Keratinocyte (primary cell): ENCODE measurements around the gene ZNF839. TPM values are rescaled to one million over a fixed set of nuclear protein-coding genes. Genes with fewer than 3 reads are reported as not detected.

Experiments
- DNase-seq: peaks from one replicate; pipeline ENCODE4 v3.0.0-alpha.2; 2011; ENCODE audit warnings: low read depth, missing footprints, low spot score
- FAIRE-seq: peaks from 2 replicates; lab custom pipeline; 2011; peaks lifted over from hg19 to GRCh38; lab: Jason Lieb, UNC
- H2AFZ ChIP-seq: 2 replicates; pipeline ENCODE4 v1.6.0; 2012; ENCODE audit warnings: low read length, control low read depth, inconsistent platforms; ENCODE audit not compliant: control insufficient read depth
- H3K27ac ChIP-seq: 2 replicates; pipeline ENCODE4 v1.5.1; 2011; ENCODE audit warnings: low read length; ENCODE audit not compliant: control insufficient read depth, insufficient read depth
- H3K27me3 ChIP-seq: 3 replicates; pipeline ENCODE4 v1.6.0; 2011; ENCODE audit warnings: low read length; ENCODE audit not compliant: control insufficient read depth, insufficient read depth; ENCODE audit errors: extremely low read depth
- H3K36me3 ChIP-seq, 2 experiments: 2 replicates in 1 of 2; 3 replicates in 1 of 2; pipeline ENCODE4 v1.5.1; 2011; ENCODE audit warnings: low read length in 2 of 2, mild to moderate bottlenecking in 1 of 2; ENCODE audit not compliant: control insufficient read depth in 2 of 2, insufficient read depth in 2 of 2; ENCODE audit errors: extremely low read depth in 1 of 2
- H3K4me1 ChIP-seq: 3 replicates; pipeline ENCODE4 v1.5.1; 2011; ENCODE audit warnings: low read length; ENCODE audit not compliant: control insufficient read depth, insufficient read depth; ENCODE audit errors: extremely low read depth
- H3K4me2 ChIP-seq: 3 replicates; pipeline ENCODE4 v1.6.0; 2011; ENCODE audit warnings: low read depth, low read length; ENCODE audit not compliant: control insufficient read depth, insufficient read depth; ENCODE audit errors: extremely low read depth
- H3K4me3 ChIP-seq, 3 experiments: fragments of 200-600 bp in 1 of 3; sonication (generic) in 1 of 3; 2 replicates in 2 of 3; 3 replicates in 1 of 3; pipeline ENCODE4 v1.5.1; 2011 to 2016; ENCODE audit warnings: low read length in 3 of 3, mild to moderate bottlenecking in 3 of 3, control low read depth in 2 of 3, inconsistent platforms in 1 of 3, low read depth in 1 of 3, mixed read lengths in 1 of 3, mixed run types in 1 of 3, moderate library complexity in 1 of 3; ENCODE audit not compliant: control insufficient read depth in 2 of 3, insufficient read depth in 2 of 3; ENCODE audit errors: extremely low read depth in 1 of 3
- H3K79me2 ChIP-seq: 2 replicates; pipeline ENCODE4 v1.6.0; 2012; ENCODE audit warnings: low read length; ENCODE audit not compliant: control insufficient read depth, insufficient read depth
- H3K9ac ChIP-seq: 3 replicates; pipeline ENCODE4 v1.6.0; 2011; ENCODE audit warnings: low read length; ENCODE audit not compliant: control insufficient read depth, insufficient read depth; ENCODE audit errors: extremely low read depth
- H3K9me1 ChIP-seq: 3 replicates; pipeline ENCODE4 v1.6.0; 2011; ENCODE audit warnings: low read length; ENCODE audit not compliant: control insufficient read depth, insufficient read depth; ENCODE audit errors: extremely low read depth
- H3K9me3 ChIP-seq: 2 replicates; pipeline ENCODE4 v1.5.1; 2012; ENCODE audit warnings: low read depth, low read length; ENCODE audit not compliant: control insufficient read depth
- H4K20me1 ChIP-seq: 3 replicates; pipeline ENCODE4 v1.6.0; 2011; ENCODE audit warnings: low read length; ENCODE audit not compliant: control insufficient read depth, insufficient read depth; ENCODE audit errors: extremely low read depth
- EZH2 ChIP-seq: IDR thresholded peaks from one replicate; pipeline ENCODE4 v1.6.1; 2012; ENCODE audit warnings: inconsistent platforms, mild to moderate bottlenecking, low read length, moderate library complexity
- dilution Hi-C: fragments of 300-500 bp; cut with MboI; formaldehyde crosslinking; loops from one replicate; pipeline ENCODE4 v1.7.0; 2020; ENCODE audit warnings: low sequenced_read_pairs; ENCODE audit not compliant: extremely low pct_ligation_motif_present
- polyA plus RNA-seq, 5 experiments: library from polyadenylated mRNA; depleted of rRNA in 3 of 5; stranded (reverse) in 3 of 5; stranded (forward) in 1 of 5; unstranded in 1 of 5; fragments of >200 nt; gene quantifications; 1 replicate in 1 of 5; 2 replicates in 3 of 5; 3 replicates in 1 of 5; pipeline versions ENCODE4 v1.2.1 to v1.2.3, GENCODE V29; 2011 to 2012; ENCODE audit warnings: missing spikeins in 2 of 5, low read depth in 1 of 5, low replicate concordance in 1 of 5
- TF ChIP-seq, protein P1 (sequence below), 3 experiments: IDR thresholded peaks in 1 of 3; conservative IDR thresholded peaks in 1 of 3; optimal IDR thresholded peaks in 1 of 3; 2 replicates in 2 of 3; 3 replicates in 1 of 3; pipeline versions ENCODE3 to v1.5.1; 2011; ENCODE audit warnings: low read length in 3 of 3, mild to moderate bottlenecking in 3 of 3, moderate library complexity in 2 of 3, control low read depth in 1 of 3, inconsistent platforms in 1 of 3; ENCODE audit not compliant: insufficient read depth in 2 of 3; ENCODE audit errors: extremely low read depth in 1 of 3

Gene ZNF839
- polyA plus RNA-seq, 1 donor (not counting 4 experiments of a cell fraction or from before 2014, with no cell fraction given) = 11.0 TPM

DNA sequence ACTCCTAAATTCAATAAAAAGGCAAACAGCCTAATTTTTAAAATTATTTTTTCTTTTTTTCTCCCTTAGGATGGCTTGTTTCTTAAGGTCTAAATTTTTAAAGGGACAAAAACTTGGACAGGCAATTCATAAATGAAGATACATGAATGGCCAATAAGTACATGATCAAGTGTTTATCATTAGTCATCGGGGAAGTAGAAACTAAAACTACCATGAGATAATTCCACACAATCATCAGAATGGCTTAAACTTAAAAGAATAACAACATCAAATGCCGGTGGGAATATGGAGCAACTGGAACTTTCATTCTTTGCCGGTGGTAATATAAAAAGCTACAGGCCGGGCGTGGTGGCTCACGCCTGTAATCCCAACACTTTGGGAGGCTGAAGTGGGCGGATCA lies 43.7 kb upstream of the ZNF839 start:
- no peak overlapping the region for H3K4me2 ChIP-seq
- H3K27ac ChIP-seq = no peak overlapping the region
- H4K20me1 ChIP-seq = no peaks in the 10 kb centered on the region
- no peak overlapping the region for H2AFZ ChIP-seq
- no peak overlapping the region for H3K4me3 ChIP-seq
- H3K36me3 ChIP-seq = peaks cover 0 to 4% of the 10 kb centered on the region in 2 experiments
- H3K4me1 ChIP-seq = peaks cover 46% of the 10 kb centered on the region
- DNase-seq (no peak), FAIRE-seq (peak; percentile 5)
- dilution Hi-C loops = no loop called here
- TF ChIP-seq, protein P1, sequence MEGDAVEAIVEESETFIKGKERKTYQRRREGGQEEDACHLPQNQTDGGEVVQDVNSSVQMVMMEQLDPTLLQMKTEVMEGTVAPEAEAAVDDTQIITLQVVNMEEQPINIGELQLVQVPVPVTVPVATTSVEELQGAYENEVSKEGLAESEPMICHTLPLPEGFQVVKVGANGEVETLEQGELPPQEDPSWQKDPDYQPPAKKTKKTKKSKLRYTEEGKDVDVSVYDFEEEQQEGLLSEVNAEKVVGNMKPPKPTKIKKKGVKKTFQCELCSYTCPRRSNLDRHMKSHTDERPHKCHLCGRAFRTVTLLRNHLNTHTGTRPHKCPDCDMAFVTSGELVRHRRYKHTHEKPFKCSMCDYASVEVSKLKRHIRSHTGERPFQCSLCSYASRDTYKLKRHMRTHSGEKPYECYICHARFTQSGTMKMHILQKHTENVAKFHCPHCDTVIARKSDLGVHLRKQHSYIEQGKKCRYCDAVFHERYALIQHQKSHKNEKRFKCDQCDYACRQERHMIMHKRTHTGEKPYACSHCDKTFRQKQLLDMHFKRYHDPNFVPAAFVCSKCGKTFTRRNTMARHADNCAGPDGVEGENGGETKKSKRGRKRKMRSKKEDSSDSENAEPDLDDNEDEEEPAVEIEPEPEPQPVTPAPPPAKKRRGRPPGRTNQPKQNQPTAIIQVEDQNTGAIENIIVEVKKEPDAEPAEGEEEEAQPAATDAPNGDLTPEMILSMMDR (optimal IDR thresholded peaks at IDR 0.05 in 1 of 3, IDR thresholded peaks at IDR 0.05 in 1 of 3, conservative IDR thresholded peaks at IDR 0.05 in 1 of 3; ENCODE audit: extremely low read depth in 1 of 3, insufficient read depth in 2 of 3, low read length in 3 of 3) = no peak
- no peak for TF ChIP-seq EZH2
- H3K9me1 ChIP-seq = no peaks in the 10 kb centered on the region
- H3K79me2 ChIP-seq = no peaks in the 10 kb centered on the region
- H3K27me3 ChIP-seq = no peaks in the 10 kb centered on the region
- no peak overlapping the region for H3K9ac ChIP-seq
- H3K9me3 ChIP-seq = no peaks in the 10 kb centered on the region

DNA sequence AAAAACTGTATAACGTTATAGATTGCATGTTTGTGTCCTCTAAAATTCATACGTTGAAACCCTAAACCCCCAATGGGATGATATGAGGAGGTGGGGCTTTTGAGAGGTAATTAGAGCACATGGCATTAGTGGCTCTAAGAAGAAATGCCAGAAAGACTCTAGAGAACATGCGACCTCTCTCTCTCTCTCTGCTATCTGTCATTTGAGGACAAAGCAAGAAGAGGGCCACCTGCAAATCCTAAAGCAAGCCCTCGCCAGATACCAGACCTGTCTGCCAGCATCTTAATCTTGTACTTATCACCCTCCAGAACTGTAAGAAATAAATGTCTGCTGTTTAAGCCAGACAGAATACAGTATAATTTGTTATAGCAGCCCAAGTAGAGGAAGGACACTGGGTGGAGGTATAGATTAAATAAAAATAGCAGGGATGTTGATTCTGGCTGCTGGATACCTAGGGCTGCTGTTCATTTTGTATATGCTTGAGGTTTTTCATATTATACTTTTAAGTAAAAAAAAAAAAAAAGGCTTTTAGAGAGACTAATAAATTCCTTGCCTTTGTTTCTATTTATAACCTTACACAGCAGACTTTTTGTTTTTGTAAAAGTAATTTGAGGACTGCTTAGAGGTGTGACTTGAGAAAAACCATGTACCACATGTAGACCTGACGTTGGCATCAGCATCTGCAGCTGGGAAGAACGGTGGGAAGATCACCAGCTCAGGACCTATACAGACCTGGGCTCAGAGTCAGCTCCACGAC lies 41.5 kb upstream of the ZNF839 start:
- Histone ChIP-seq H4K20me1 (no peaks in the 10 kb centered on the region), H3K4me3 (no peak overlapping the region), H3K27ac (peak overlapping the region; percentile 86), H3K9me1 (no peaks in the 10 kb centered on the region), H3K9me3 (no peaks in the 10 kb centered on the region), H3K4me2 (no peak overlapping the region), H3K36me3 (peaks cover 3 to 7% of the 10 kb centered on the region in 2 experiments), H3K27me3 (no peaks in the 10 kb centered on the region), H3K79me2 (no peaks in the 10 kb centered on the region), H3K9ac (no peak overlapping the region), H3K4me1 (peaks cover 32% of the 10 kb centered on the region), H2AFZ (no peak overlapping the region)
- TF ChIP-seq EZH2 = no peak
- TF ChIP-seq, protein P1 (optimal IDR thresholded peaks at IDR 0.05 in 1 of 3, IDR thresholded peaks at IDR 0.05 in 1 of 3, conservative IDR thresholded peaks at IDR 0.05 in 1 of 3; ENCODE audit: extremely low read depth in 1 of 3, insufficient read depth in 2 of 3, low read length in 3 of 3) = no peak
- dilution Hi-C loops = no loop called here
- FAIRE-seq (no peak), DNase-seq (no peak)
